Kidney epithelial cell (primary cell): ENCODE results near the gene VPS37C. TPM values are rescaled to one million over a fixed set of nuclear protein-coding genes. Genes with fewer than 3 reads are reported as not detected.

Source experiments
- DNase-seq: peaks from one replicate; pipeline ENCODE4 v3.0.0-alpha.2; 2010; ENCODE audit warnings: low read depth
- H3K27me3 ChIP-seq: 2 replicates; pipeline ENCODE4 v1.6.0; 2011; ENCODE audit warnings: low read length; ENCODE audit not compliant: control insufficient read depth, insufficient read depth
- H3K36me3 ChIP-seq: 2 replicates; pipeline ENCODE4 v1.5.1; 2011; ENCODE audit warnings: low read length; ENCODE audit not compliant: control insufficient read depth, insufficient read depth
- H3K4me3 ChIP-seq: 2 replicates; pipeline ENCODE4 v1.5.1; 2011; ENCODE audit warnings: low read depth, mild to moderate bottlenecking, control low read depth, low read length
- total RNA-seq: library from RNA; depleted of rRNA; stranded (reverse); fragments of >200 nt; gene quantifications from 2 replicates; pipeline ENCODE4 v1.2.3, GENCODE V29; 2015
- TF ChIP-seq, protein P1 (sequence below): IDR thresholded peaks from 2 replicates; pipeline ENCODE4 v1.5.1; 2011; ENCODE audit warnings: mild to moderate bottlenecking, moderate library complexity, low read length, control low read depth, inconsistent platforms; ENCODE audit not compliant: insufficient read depth, poor library complexity, severe bottlenecking

The VPS37C gene
- total RNA-seq, 1 donor from 2014 or later = 24.4 TPM

DNA sequence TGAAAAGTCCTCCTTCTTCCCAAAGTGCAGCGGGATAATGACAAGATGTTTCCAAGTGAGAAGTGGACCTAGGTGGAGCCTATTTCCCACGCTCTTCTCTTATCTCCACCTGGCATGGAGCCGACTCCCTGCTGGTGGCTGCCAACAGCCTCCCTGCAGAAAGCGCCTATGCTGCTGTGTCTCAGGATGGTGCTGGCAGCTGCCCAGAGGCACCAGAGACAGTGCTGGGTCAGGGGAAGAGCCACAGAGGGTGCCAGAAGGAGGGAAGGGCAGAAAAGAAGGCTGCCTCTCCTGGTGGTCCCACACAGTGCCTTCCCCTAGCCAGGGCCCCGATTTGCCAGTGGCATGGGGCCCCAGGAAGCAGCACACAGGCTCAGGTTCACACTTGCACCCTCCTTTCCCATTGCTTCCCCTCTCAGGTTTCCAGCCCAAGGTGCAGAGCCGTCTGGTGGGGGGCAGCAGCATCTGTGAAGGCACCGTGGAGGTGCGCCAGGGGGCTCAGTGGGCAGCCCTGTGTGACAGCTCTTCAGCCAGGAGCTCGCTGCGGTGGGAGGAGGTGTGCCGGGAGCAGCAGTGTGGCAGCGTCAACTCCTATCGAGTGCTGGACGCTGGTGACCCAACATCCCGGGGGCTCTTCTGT is 39.9 kb downstream of the VPS37C start:
- TF ChIP-seq, protein P1, sequence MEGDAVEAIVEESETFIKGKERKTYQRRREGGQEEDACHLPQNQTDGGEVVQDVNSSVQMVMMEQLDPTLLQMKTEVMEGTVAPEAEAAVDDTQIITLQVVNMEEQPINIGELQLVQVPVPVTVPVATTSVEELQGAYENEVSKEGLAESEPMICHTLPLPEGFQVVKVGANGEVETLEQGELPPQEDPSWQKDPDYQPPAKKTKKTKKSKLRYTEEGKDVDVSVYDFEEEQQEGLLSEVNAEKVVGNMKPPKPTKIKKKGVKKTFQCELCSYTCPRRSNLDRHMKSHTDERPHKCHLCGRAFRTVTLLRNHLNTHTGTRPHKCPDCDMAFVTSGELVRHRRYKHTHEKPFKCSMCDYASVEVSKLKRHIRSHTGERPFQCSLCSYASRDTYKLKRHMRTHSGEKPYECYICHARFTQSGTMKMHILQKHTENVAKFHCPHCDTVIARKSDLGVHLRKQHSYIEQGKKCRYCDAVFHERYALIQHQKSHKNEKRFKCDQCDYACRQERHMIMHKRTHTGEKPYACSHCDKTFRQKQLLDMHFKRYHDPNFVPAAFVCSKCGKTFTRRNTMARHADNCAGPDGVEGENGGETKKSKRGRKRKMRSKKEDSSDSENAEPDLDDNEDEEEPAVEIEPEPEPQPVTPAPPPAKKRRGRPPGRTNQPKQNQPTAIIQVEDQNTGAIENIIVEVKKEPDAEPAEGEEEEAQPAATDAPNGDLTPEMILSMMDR = no peak
- Histone ChIP-seq H3K36me3 (no peaks in the 10 kb centered on the region), H3K27me3 (peaks cover 22% of the 10 kb centered on the region), H3K4me3 (no peak overlapping the region)
- DNase-seq = no peak

DNA sequence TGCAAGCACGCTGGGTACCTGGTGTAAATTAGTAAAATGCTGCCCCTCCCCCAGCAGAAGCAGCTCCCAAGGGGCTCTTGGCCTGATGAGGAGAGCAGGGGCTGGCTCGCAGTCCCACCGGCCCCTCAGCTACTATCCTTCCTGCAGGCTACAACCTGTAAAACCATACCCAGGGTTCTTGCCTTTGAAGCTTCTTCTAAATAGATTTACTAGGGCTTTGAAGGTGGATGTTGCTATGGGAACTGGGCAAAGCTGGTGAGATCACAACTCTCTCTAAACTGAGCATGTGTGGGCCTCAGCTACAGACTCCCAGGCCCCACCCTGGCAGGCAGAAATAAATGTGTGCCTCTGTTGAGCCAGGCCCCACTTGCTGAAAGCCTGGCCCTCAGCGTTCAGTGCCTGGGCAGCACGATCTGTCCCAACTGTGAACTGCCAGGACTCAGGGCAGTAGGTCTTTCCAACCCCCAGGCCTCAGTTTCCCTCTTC is 40.5 kb downstream of the VPS37C start:
- H3K36me3 ChIP-seq = no peaks in the 10 kb centered on the region
- peaks cover 20% of the 10 kb centered on the region for H3K27me3 ChIP-seq
- TF ChIP-seq, protein P1 = no peak
- no peak for DNase-seq
- no peak overlapping the region for H3K4me3 ChIP-seq

DNA sequence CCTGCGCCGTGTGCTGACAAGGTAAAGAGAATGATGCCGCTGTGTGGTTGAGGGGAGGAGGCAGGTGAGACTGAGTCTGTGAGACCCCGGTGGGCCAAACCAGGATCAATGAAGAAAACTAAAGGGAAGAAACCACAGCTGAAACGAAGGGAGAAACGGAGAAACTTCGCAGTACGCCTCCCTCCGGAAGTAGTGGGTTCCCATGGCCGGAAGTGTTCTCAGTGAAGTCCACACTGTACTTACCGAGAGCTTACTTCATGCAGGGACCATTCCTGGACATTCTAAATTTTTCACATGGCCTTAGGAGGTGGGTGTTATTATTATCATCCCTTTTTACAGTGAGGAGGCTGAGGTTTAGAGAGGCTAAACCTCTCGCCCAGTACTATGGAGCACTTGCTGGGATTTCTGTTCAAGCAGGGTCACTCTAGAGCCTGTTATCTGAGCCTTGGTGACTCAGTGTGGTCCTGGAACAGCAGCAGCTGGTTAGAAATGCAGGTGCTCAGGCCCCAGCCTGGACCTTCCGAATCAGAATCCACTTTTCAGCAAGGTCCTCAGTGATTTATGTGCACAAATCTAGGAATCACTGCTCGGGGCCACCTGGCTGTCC is 41.0 kb downstream of the VPS37C start:
- Histone ChIP-seq H3K27me3 (peaks cover 15% of the 10 kb centered on the region), H3K4me3 (no peak overlapping the region), H3K36me3 (no peaks in the 10 kb centered on the region)
- TF ChIP-seq, protein P1 = no peak
- DNase-seq = no peak

DNA sequence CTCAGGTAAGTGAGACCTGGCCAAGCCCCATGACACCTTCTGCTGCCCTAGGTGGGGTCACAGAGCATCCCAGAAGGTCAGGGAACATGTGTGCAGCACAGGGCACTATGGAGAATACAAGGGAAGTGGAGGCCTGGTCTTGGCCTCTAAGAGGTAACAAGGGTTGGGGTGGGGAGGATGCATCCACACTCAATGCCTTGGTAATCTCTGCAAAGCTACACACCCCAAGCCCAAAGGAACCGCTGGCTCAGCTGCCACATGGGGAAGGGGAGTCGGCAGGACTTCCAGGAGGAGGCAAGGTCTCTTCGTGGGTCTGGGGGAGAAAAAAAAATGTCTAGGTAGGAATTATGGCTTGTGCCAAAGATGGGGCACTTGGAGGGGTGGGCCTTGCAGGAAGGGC is 41.7 kb downstream of the VPS37C start:
- TF ChIP-seq, protein P1 = no peak
- H3K36me3 ChIP-seq = no peaks in the 10 kb centered on the region
- no peak overlapping the region for H3K4me3 ChIP-seq
- H3K27me3 ChIP-seq = peaks cover 9% of the 10 kb centered on the region
- no peak for DNase-seq

DNA sequence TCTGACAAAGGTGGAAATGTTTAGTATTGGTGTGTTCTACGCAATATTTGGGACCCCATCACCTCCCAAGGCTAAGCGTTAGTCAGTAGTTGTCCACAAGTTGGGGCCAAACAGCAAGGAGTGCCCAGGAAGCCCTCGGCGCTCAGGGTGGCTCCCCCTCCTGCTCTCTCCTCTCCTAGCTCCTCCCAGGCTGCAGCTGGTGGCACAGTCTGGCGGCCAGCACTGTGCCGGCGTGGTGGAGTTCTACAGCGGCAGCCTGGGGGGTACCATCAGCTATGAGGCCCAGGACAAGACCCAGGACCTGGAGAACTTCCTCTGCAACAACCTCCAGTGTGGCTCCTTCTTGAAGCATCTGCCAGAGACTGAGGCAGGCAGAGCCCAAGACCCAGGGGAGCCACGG is 42.2 kb downstream of the VPS37C start:
- TF ChIP-seq, protein P1 = no peak
- Histone ChIP-seq H3K4me3 (no peak overlapping the region), H3K27me3 (peaks cover 8% of the 10 kb centered on the region), H3K36me3 (no peaks in the 10 kb centered on the region)
- no peak for DNase-seq
